Trophoblast cell (in vitro differentiated cells and primary cell): ENCODE data around the gene CEP250.

Source experiments
- DNase-seq, 2 donors: peaks; one replicate each; pipeline ENCODE4 v3.0.0-alpha.2; 2016
- H2AFZ ChIP-seq: 2 replicates; pipeline ENCODE4 v1.6.1; 2013; ENCODE audit warnings: low read length, moderate library complexity, mild to moderate bottlenecking; ENCODE audit not compliant: insufficient read depth, poor library complexity
- H2AK5ac ChIP-seq: 2 replicates; pipeline ENCODE4 v1.6.1; 2013; ENCODE audit warnings: mild to moderate bottlenecking, low read length
- H2BK120ac ChIP-seq: 2 replicates; pipeline ENCODE4 v1.6.1; 2013; ENCODE audit warnings: low read length, mild to moderate bottlenecking, moderate library complexity; ENCODE audit not compliant: insufficient read depth, poor library complexity
- H2BK12ac ChIP-seq: 2 replicates; pipeline ENCODE4 v1.6.1; 2013; ENCODE audit warnings: mild to moderate bottlenecking, low read length, moderate library complexity
- H2BK5ac ChIP-seq: 2 replicates; pipeline ENCODE4 v1.6.1; 2013; ENCODE audit warnings: low read length, low read depth, moderate library complexity, mild to moderate bottlenecking; ENCODE audit not compliant: poor library complexity
- H3K14ac ChIP-seq: 2 replicates; pipeline ENCODE4 v1.6.1; 2013; ENCODE audit warnings: mild to moderate bottlenecking, low read length
- H3K18ac ChIP-seq: 2 replicates; pipeline ENCODE4 v1.6.1; 2013; ENCODE audit warnings: mild to moderate bottlenecking, low read length
- H3K23ac ChIP-seq: 2 replicates; pipeline ENCODE4 v1.6.1; 2013; ENCODE audit warnings: low read length
- H3K27ac ChIP-seq: 2 replicates; pipeline ENCODE4 v1.5.1; 2013; ENCODE audit warnings: low read depth, mild to moderate bottlenecking, inconsistent platforms, low read length, moderate library complexity
- H3K27me3 ChIP-seq: 2 replicates; pipeline ENCODE4 v1.6.1; 2013; ENCODE audit warnings: inconsistent platforms, mild to moderate bottlenecking, low read length, moderate library complexity; ENCODE audit not compliant: insufficient read depth
- H3K36me3 ChIP-seq, 2 experiments: 1 replicate in 1 of 2; 2 replicates in 1 of 2; pipeline ENCODE4 v1.6.1; 2013; ENCODE audit warnings: low read length in 2 of 2, mild to moderate bottlenecking in 2 of 2, moderate library complexity in 1 of 2; ENCODE audit not compliant: insufficient read depth in 2 of 2, control insufficient read depth in 1 of 2
- H3K4ac ChIP-seq: 2 replicates; pipeline ENCODE4 v1.6.1; 2013; ENCODE audit warnings: low read depth, mild to moderate bottlenecking, low read length, moderate library complexity
- H3K4me1 ChIP-seq, 2 experiments: 1 replicate in 1 of 2; 2 replicates in 1 of 2; pipeline ENCODE4 v1.6.1; 2013; ENCODE audit warnings: low read length in 2 of 2, mild to moderate bottlenecking in 2 of 2, moderate library complexity in 1 of 2; ENCODE audit not compliant: insufficient read depth in 2 of 2, control insufficient read depth in 1 of 2
- H3K4me2 ChIP-seq: 2 replicates; pipeline ENCODE4 v1.6.1; 2013; ENCODE audit warnings: inconsistent platforms, mild to moderate bottlenecking, low read length, moderate library complexity
- H3K4me3 ChIP-seq: 2 replicates; pipeline ENCODE4 v1.5.1; 2013; ENCODE audit warnings: mild to moderate bottlenecking, low read depth, low read length, inconsistent platforms
- H3K79me1 ChIP-seq: one replicate; pipeline ENCODE4 v1.6.1; 2013; ENCODE audit warnings: low read length
- H3K79me2 ChIP-seq: 2 replicates; pipeline ENCODE4 v1.6.1; 2013; ENCODE audit warnings: low read length, mild to moderate bottlenecking; ENCODE audit not compliant: control insufficient read depth, insufficient read depth, poor library complexity
- H3K9ac ChIP-seq: 2 replicates; pipeline ENCODE4 v1.6.1; 2013; ENCODE audit warnings: mild to moderate bottlenecking, low read length
- H3K9me3 ChIP-seq: 2 replicates; pipeline ENCODE4 v1.6.1; 2013; ENCODE audit warnings: low read depth, mild to moderate bottlenecking, control low read depth, inconsistent platforms, low read length; ENCODE audit not compliant: insufficient read depth
- H4K12ac ChIP-seq: 2 replicates; pipeline ENCODE4 v1.6.1; 2013; ENCODE audit warnings: low read depth, mild to moderate bottlenecking, low read length, moderate library complexity
- H4K8ac ChIP-seq: 2 replicates; pipeline ENCODE4 v1.6.1; 2013; ENCODE audit warnings: low read depth, mild to moderate bottlenecking, low read length, moderate library complexity
- H4K91ac ChIP-seq: one replicate; pipeline ENCODE4 v1.6.1; 2013; ENCODE audit warnings: low read depth, mild to moderate bottlenecking, low read length, moderate library complexity
- WGBS: extraction: QIAGEN DNeasy Blood & Tissue Kit; methylation state at CpG from one replicate; pipeline ENCODE4 v1.1.7; 2013; ENCODE audit warnings: missing lambda C conversion rate; ENCODE audit not compliant: insufficient read length, insufficient coverage; ENCODE audit errors: extremely low coverage; 5-methylcytosine and 5-hydroxymethylcytosine counted together

The CEP250 gene

GRCh38 chr20:35503841-35504561 lies 48.6 kb downstream of the CEP250 start:
- no peaks in the 10 kb centered on the region for H3K79me2 ChIP-seq
- no peak overlapping the region for H3K18ac ChIP-seq
- H4K12ac ChIP-seq, result no peak overlapping the region
- H3K4me1 ChIP-seq, result no peaks in the 10 kb centered on the region
- H2AK5ac ChIP-seq, result no peak overlapping the region
- H3K79me1 ChIP-seq, result no peaks in the 10 kb centered on the region
- no peaks in the 10 kb centered on the region for H3K27me3 ChIP-seq
- H3K4ac ChIP-seq, result no peak overlapping the region
- no peak overlapping the region for H3K4me3 ChIP-seq
- no peak overlapping the region for H2BK120ac ChIP-seq
- no peak for DNase-seq
- no peak overlapping the region for H2BK12ac ChIP-seq
- peaks cover 54 to 63% of the 10 kb centered on the region in 2 experiments for H3K36me3 ChIP-seq
- H2AFZ ChIP-seq, result no peak overlapping the region
- no peaks in the 10 kb centered on the region for H3K9me3 ChIP-seq
- no peak overlapping the region for H3K4me2 ChIP-seq
- H3K9ac ChIP-seq, result no peak overlapping the region
- H2BK5ac ChIP-seq, result no peak overlapping the region
- no peak overlapping the region for H3K14ac ChIP-seq
- H4K91ac ChIP-seq, result no peak overlapping the region
- H4K8ac ChIP-seq, result no peak overlapping the region
- H3K27ac ChIP-seq, result no peak overlapping the region
- no peak overlapping the region for H3K23ac ChIP-seq
- no CpG with 5 or more reads among the region's 16 CpGs for WGBS

DNA sequence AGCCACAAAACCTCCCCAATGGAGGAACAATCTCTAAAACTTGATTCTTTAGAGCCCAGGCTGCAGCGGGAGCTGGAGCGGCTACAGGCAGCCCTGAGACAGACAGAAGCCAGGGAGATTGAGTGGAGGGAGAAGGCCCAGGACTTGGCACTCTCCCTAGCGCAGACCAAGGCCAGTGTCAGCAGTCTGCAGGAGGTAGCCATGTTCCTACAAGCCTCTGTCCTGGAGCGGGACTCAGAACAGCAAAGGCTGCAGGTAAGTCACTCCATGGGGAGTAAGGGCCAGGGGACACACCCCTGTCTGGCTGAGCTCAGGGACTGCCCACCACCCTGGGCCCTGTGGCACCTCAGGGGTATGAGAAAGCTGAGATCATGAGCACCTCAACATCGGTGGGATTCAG lies 49.4 kb downstream of the CEP250 start:
- no peak overlapping the region for H3K14ac ChIP-seq
- H3K9ac ChIP-seq, result no peak overlapping the region
- H3K4me1 ChIP-seq, result no peaks in the 10 kb centered on the region
- no peak overlapping the region for H2BK12ac ChIP-seq
- no peak overlapping the region for H4K12ac ChIP-seq
- no peaks in the 10 kb centered on the region for H3K79me2 ChIP-seq
- no peaks in the 10 kb centered on the region for H3K9me3 ChIP-seq
- H2AFZ ChIP-seq, result no peak overlapping the region
- H2AK5ac ChIP-seq, result no peak overlapping the region
- H3K18ac ChIP-seq, result no peak overlapping the region
- H3K27me3 ChIP-seq, result no peaks in the 10 kb centered on the region
- no peak overlapping the region for H3K27ac ChIP-seq
- H4K91ac ChIP-seq, result no peak overlapping the region
- H2BK5ac ChIP-seq, result no peak overlapping the region
- WGBS, result no CpG with 5 or more reads among the region's 5 CpGs
- no peak overlapping the region for H4K8ac ChIP-seq
- peaks cover 60 to 63% of the 10 kb centered on the region in 2 experiments for H3K36me3 ChIP-seq
- no peak overlapping the region for H3K4me3 ChIP-seq
- DNase-seq, result no peak
- no peaks in the 10 kb centered on the region for H3K79me1 ChIP-seq
- H3K23ac ChIP-seq, result no peak overlapping the region
- H2BK120ac ChIP-seq, result no peak overlapping the region
- no peak overlapping the region for H3K4me2 ChIP-seq
- H3K4ac ChIP-seq, result no peak overlapping the region

DNA sequence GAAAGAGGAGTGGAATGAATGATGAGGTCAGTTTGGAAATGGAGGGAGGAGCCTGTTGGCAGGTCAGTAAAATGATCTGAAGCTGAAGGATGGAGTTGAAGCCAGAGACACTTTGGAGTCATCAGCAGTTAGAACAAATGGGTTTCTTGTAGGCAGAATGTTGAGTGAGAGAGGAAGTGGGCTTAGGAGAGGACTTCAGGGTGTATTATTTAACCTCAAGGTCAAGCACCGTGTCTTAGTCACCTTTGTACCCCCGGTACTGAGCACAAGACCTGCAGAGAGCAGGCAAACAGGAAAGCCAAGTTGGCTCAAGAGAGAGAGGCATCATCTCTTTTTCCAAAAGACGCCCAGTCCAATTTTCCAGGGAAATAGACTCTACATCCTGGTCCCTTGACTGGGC lies 50.8 kb downstream of the CEP250 start:
- no peak overlapping the region for H3K18ac ChIP-seq
- no peak overlapping the region for H2BK120ac ChIP-seq
- no peak overlapping the region for H4K91ac ChIP-seq
- no peak overlapping the region for H3K4me3 ChIP-seq
- no peak overlapping the region for H3K14ac ChIP-seq
- no peaks in the 10 kb centered on the region for H3K9me3 ChIP-seq
- peaks cover 57 to 60% of the 10 kb centered on the region in 2 experiments for H3K36me3 ChIP-seq
- no peak overlapping the region for H3K4me2 ChIP-seq
- no peak overlapping the region for H2AK5ac ChIP-seq
- no peak overlapping the region for H4K12ac ChIP-seq
- peak in 1 of 2 donors; percentile 21 for DNase-seq
- H3K9ac ChIP-seq, result no peak overlapping the region
- H3K23ac ChIP-seq, result no peak overlapping the region
- no peaks in the 10 kb centered on the region for H3K4me1 ChIP-seq
- H2BK12ac ChIP-seq, result no peak overlapping the region
- H3K27me3 ChIP-seq, result no peaks in the 10 kb centered on the region
- H3K27ac ChIP-seq, result no peak overlapping the region
- no CpG with 5 or more reads among the region's 3 CpGs for WGBS
- H3K79me2 ChIP-seq, result no peaks in the 10 kb centered on the region
- H3K4ac ChIP-seq, result no peak overlapping the region
- H4K8ac ChIP-seq, result no peak overlapping the region
- H2BK5ac ChIP-seq, result no peak overlapping the region
- H3K79me1 ChIP-seq, result no peaks in the 10 kb centered on the region
- H2AFZ ChIP-seq, result no peak overlapping the region

GRCh38 chr20:35506872-35507638 lies 51.7 kb downstream of the CEP250 start:
- no peak overlapping the region for H3K18ac ChIP-seq
- no peak overlapping the region for H3K23ac ChIP-seq
- H2BK5ac ChIP-seq, result no peak overlapping the region
- no peak overlapping the region for H2AFZ ChIP-seq
- no peak overlapping the region for H4K12ac ChIP-seq
- H3K4ac ChIP-seq, result no peak overlapping the region
- H3K4me3 ChIP-seq, result no peak overlapping the region
- peaks cover 60 to 65% of the 10 kb centered on the region in 2 experiments for H3K36me3 ChIP-seq
- no peaks in the 10 kb centered on the region for H3K9me3 ChIP-seq
- H2AK5ac ChIP-seq, result no peak overlapping the region
- H3K79me2 ChIP-seq, result no peaks in the 10 kb centered on the region
- no peak overlapping the region for H4K91ac ChIP-seq
- no peak overlapping the region for H3K9ac ChIP-seq
- H3K14ac ChIP-seq, result no peak overlapping the region
- no CpG with 5 or more reads among the region's 6 CpGs for WGBS
- no peaks in the 10 kb centered on the region for H3K4me1 ChIP-seq
- peak in 1 of 2 donors; percentile 51 for DNase-seq
- H3K4me2 ChIP-seq, result no peak overlapping the region
- H3K27me3 ChIP-seq, result no peaks in the 10 kb centered on the region
- no peak overlapping the region for H2BK120ac ChIP-seq
- H2BK12ac ChIP-seq, result no peak overlapping the region
- no peak overlapping the region for H4K8ac ChIP-seq
- H3K79me1 ChIP-seq, result no peaks in the 10 kb centered on the region
- no peak overlapping the region for H3K27ac ChIP-seq
